Measurements from ENCODE around the gene DUSP16.

The DUSP16 gene

GRCh38 chr12:12558291-12558690, 4.4 kb downstream of the DUSP16 start:
- no peaks in the 10 kb centered on the region for H3K9me3 ChIP-seq
- no peak overlapping the region for H3K27ac ChIP-seq
- H3K4me1 ChIP-seq: peaks cover 0 to 55% (median 17%) of the 10 kb centered on the region in 4 donors
- intact Hi-C loops (cut with DNase I; ENCODE audit: low total_unique reads): no loop called here
- DNase-seq: no peak
- H3K27me3 ChIP-seq: no peaks in the 10 kb centered on the region
- peaks cover 0 to 3% (median 0%) of the 10 kb centered on the region in 3 donors for H3K36me3 ChIP-seq
- TF ChIP-seq CTCF (IDR thresholded peaks at IDR 0.05): no peak
- H3K4me3 ChIP-seq: no peak overlapping the region

DNA sequence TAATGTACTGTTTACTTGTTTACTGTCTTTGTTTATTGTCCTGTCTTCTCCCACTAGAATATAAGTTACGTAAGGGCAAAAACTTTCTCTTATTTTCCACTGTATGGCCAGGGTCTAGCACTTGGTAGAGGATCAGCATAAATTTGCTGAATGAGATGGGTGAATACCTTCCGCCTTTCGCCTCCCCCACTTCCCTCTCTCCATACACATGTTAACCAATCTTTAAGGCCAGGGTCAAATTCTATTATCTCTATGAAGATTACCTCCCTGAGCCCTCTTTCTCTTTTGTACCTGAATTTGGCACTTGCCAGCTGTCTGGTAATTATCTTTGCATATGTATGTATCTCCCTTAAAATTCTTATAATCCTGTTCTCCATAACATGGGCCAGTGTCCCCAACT, 4.9 kb downstream of the DUSP16 start:
- H3K36me3 ChIP-seq: peaks cover 0 to 4% (median 0%) of the 10 kb centered on the region in 3 donors
- intact Hi-C loops (cut with DNase I; ENCODE audit: low total_unique reads): no loop called here
- H3K4me1 ChIP-seq: peaks cover 0 to 50% (median 15%) of the 10 kb centered on the region in 4 donors
- no peaks in the 10 kb centered on the region for H3K27me3 ChIP-seq
- TF ChIP-seq CTCF (IDR thresholded peaks at IDR 0.05): no peak
- H3K4me3 ChIP-seq: no peak overlapping the region
- DNase-seq: no peak
- H3K27ac ChIP-seq: no peak overlapping the region
- H3K9me3 ChIP-seq: no peaks in the 10 kb centered on the region

- no peaks in the 10 kb centered on the region for H3K27me3 ChIP-seq
- intact Hi-C loops (cut with DNase I; ENCODE audit: low total_unique reads): no loop called here
- TF ChIP-seq CTCF (IDR thresholded peaks at IDR 0.05): no peak
- H3K36me3 ChIP-seq: peaks cover 0 to 4% (median 0%) of the 10 kb centered on the region in 3 donors
- H3K9me3 ChIP-seq: no peaks in the 10 kb centered on the region
- H3K4me1 ChIP-seq: peaks cover 0 to 48% (median 15%) of the 10 kb centered on the region in 4 donors
- no peak overlapping the region for H3K27ac ChIP-seq
- no peak overlapping the region for H3K4me3 ChIP-seq
- no peak for DNase-seq
Observed at GRCh38 chr12:12555656-12556055, 7.0 kb downstream of the DUSP16 start.

DNA sequence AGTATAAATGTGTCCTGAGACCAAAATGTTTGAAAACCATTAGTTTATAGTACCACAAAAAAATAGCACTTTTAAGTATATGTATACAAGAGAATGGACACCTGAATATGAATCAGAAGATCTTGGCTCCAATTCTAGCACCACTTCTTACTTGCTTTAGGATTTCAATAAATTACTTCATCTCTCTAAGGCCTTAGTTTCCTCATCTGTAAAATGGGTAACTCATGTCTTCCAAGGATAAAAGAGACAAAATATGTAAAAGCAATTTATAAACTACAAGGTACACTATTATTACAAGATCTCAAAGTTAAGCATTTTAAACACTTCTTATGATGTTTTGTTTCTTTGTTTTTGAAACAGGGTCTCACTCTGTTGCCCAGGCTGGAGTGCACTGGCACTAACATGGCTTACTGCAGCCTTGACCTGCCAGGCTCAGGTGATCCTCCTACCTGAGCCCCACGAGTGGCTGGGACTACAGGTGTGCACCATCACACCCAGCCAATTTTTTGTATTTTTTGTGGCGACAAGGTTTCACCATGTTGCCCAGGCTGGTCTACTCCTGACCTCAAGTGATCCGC, 9.4 kb downstream of the DUSP16 start:
- Histone ChIP-seq H3K4me3 (no peak overlapping the region), H3K4me1 (peaks cover 0 to 24% (median 3%) of the 10 kb centered on the region in 4 donors), H3K27me3 (no peaks in the 10 kb centered on the region), H3K27ac (no peak overlapping the region), H3K36me3 (peaks cover 0 to 4% (median 0%) of the 10 kb centered on the region in 3 donors), H3K9me3 (no peaks in the 10 kb centered on the region)
- intact Hi-C loops (cut with DNase I; ENCODE audit: low total_unique reads): no loop called here
- no peak for TF ChIP-seq CTCF (IDR thresholded peaks at IDR 0.05)
- DNase-seq: no peak

- Histone ChIP-seq H3K4me3 (no peak overlapping the region), H3K27me3 (no peaks in the 10 kb centered on the region), H3K4me1 (peaks cover 0 to 10% (median 3%) of the 10 kb centered on the region in 4 donors), H3K36me3 (peaks cover 0 to 4% (median 0%) of the 10 kb centered on the region in 3 donors), H3K27ac (no peak overlapping the region), H3K9me3 (no peaks in the 10 kb centered on the region)
- intact Hi-C loops (cut with DNase I; ENCODE audit: low total_unique reads): no loop called here
- no peak for TF ChIP-seq CTCF (IDR thresholded peaks at IDR 0.05)
- no peak for DNase-seq
Observed at GRCh38 chr12:12551115-12551514, 11.5 kb downstream of the DUSP16 start.
